WTC11 (cell line): Measurements from ENCODE around the gene ARMH4. TPM values are rescaled to one million over a fixed set of nuclear protein-coding genes. Genes with fewer than 3 reads are reported as not detected.
"Not testable (repeated sequence)": the region's sequence is repeated elsewhere in the genome, so short reads cannot be mapped to it uniquely, and the experiment has no call there.

ENCODE experiments used
- ATAC-seq: fragments of 200-7000 bp; cut with Tn5 transposase; 2 replicates; pipeline ENCODE4 v1.10.0; 2021; ENCODE audit warnings: mild to moderate bottlenecking, moderate library complexity
- CTCF ChIA-PET: fragments of 300-600 bp; sonication (Branson Sonifier 250); formaldehyde crosslinking; loops from one replicate; lab custom pipeline; 2021; ENCODE audit warnings: antibody characterized with exemption; lab: Charles Lee
- POLR2A ChIA-PET: fragments of 350-600 bp; sonication (Branson Sonifier 250); formaldehyde crosslinking; loops from one replicate; lab custom pipeline; 2021; ENCODE audit warnings: antibody characterized with exemption; lab: Charles Lee
- DNase-seq: peaks from one replicate; pipeline ENCODE4 v3.0.0; 2021; ENCODE audit warnings: low spot score
- H3K27ac Mint-ChIP-seq: 2 replicates; pipeline ENCODE4 v1.8.0; 2021; ENCODE audit warnings: mixed read lengths
- H3K27me3 Mint-ChIP-seq: 2 replicates; pipeline ENCODE4 v1.8.0; 2021; ENCODE audit warnings: low read depth, mild to moderate bottlenecking, moderate library complexity, mixed read lengths
- H3K36me3 Mint-ChIP-seq: 2 replicates; pipeline ENCODE4 v1.8.0; 2021; ENCODE audit warnings: mixed read lengths
- H3K4me1 Mint-ChIP-seq: 2 replicates; pipeline ENCODE4 v1.8.0; 2022; ENCODE audit warnings: mixed read lengths
- H3K4me3 Mint-ChIP-seq: 2 replicates; pipeline ENCODE4 v1.8.0; 2021; ENCODE audit warnings: mild to moderate bottlenecking, moderate library complexity, mixed read lengths
- H3K9me3 Mint-ChIP-seq: 2 replicates; pipeline ENCODE4 v1.8.0; 2021; ENCODE audit warnings: mixed read lengths
- ATF1 ChIP-seq: sonication (generic); formaldehyde crosslinking; IDR thresholded peaks from 2 replicates; pipeline ENCODE4 v1.8.1; 2023; ENCODE audit warnings: mild to moderate bottlenecking, moderate library complexity, missing genetic modification reagents
- ELF4 ChIP-seq: sonication (generic); formaldehyde crosslinking; IDR thresholded peaks from 2 replicates; pipeline ENCODE4 v1.8.1; 2022; ENCODE audit warnings: low read depth, mild to moderate bottlenecking, moderate library complexity, missing genetic modification reagents
- NFYB ChIP-seq: sonication (generic); formaldehyde crosslinking; conservative IDR thresholded peaks from 2 replicates; pipeline ENCODE4 v1.8.0; 2022; ENCODE audit warnings: low read depth, missing genetic modification reagents
- OVOL2 ChIP-seq: fragments of 250-450 bp; sonication (Bioruptor Pico); IDR thresholded peaks from 2 replicates; pipeline ENCODE4 v1.9.0; 2021; ENCODE audit warnings: mild to moderate bottlenecking, borderline replicate concordance
- RELA ChIP-seq: sonication (generic); formaldehyde crosslinking; IDR thresholded peaks from 2 replicates; pipeline ENCODE4 v1.8.1; 2022; ENCODE audit warnings: missing genetic modification reagents, mild to moderate bottlenecking, borderline replicate concordance
- ZNF416 ChIP-seq: fragments of 250-450 bp; sonication (Bioruptor Pico); IDR thresholded peaks from 2 replicates; pipeline ENCODE4 v1.9.0; 2021; ENCODE audit warnings: mild to moderate bottlenecking, inconsistent platforms
- ZNF423 ChIP-seq: fragments of 250-450 bp; sonication (Bioruptor Pico); IDR thresholded peaks from 2 replicates; pipeline ENCODE4 v2.1.2; 2022; ENCODE audit warnings: mild to moderate bottlenecking, moderate library complexity
- total RNA-seq: library from RNA; stranded (reverse); gene quantifications from 3 replicates; pipeline ENCODE4 v1.2.3, GENCODE V29; 2021
- TF ChIP-seq, protein P1 (sequence below): fragments of 250-450 bp; sonication (Bioruptor Pico); IDR thresholded peaks from 2 replicates; pipeline ENCODE4 v2.1.2; 2022; ENCODE audit warnings: mild to moderate bottlenecking, moderate library complexity
- TF ChIP-seq, protein P2 (sequence below): sonication (generic); formaldehyde crosslinking; conservative IDR thresholded peaks from 2 replicates; pipeline ENCODE4 v1.8.1; 2022; ENCODE audit warnings: mild to moderate bottlenecking, missing genetic modification reagents
- TF ChIP-seq, protein P3 (sequence below): fragments of 250-450 bp; sonication (Bioruptor Pico); IDR thresholded peaks from 2 replicates; pipeline ENCODE4 v1.9.0; 2021; ENCODE audit warnings: moderate library complexity, mild to moderate bottlenecking, inconsistent platforms, borderline replicate concordance
- TF ChIP-seq, protein P4 (sequence below): sonication (generic); formaldehyde crosslinking; conservative IDR thresholded peaks from 2 replicates; pipeline ENCODE4 v1.8.1; 2023; ENCODE audit warnings: mild to moderate bottlenecking, low read depth, missing genetic modification reagents, moderate library complexity
- TF ChIP-seq, protein P5 (sequence below): sonication (generic); formaldehyde crosslinking; IDR thresholded peaks from 2 replicates; pipeline ENCODE4 v1.8.0; 2023; ENCODE audit warnings: missing genetic modification reagents, mild to moderate bottlenecking, borderline replicate concordance
- TF ChIP-seq, protein P6 (sequence below): sonication (generic); formaldehyde crosslinking; IDR thresholded peaks from 2 replicates; pipeline ENCODE4 v1.8.1; 2023; ENCODE audit warnings: mild to moderate bottlenecking, missing genetic modification reagents, moderate library complexity
- TF ChIP-seq, protein P7 (sequence below): sonication (generic); formaldehyde crosslinking; IDR thresholded peaks from 2 replicates; pipeline ENCODE4 v1.8.0; 2022; ENCODE audit warnings: mild to moderate bottlenecking, missing genetic modification reagents
- TF ChIP-seq, protein P8 (sequence below): sonication (generic); formaldehyde crosslinking; IDR thresholded peaks from 2 replicates; pipeline ENCODE4 v1.8.0; 2022; ENCODE audit warnings: mild to moderate bottlenecking, missing genetic modification reagents
- TF ChIP-seq, protein P9 (sequence below): fragments of 250-450 bp; sonication (Bioruptor Pico); IDR thresholded peaks from 2 replicates; pipeline ENCODE4 v1.9.0; 2021; ENCODE audit warnings: mild to moderate bottlenecking

ARMH4 gene
- total RNA-seq, 1 experiment from 2014 or later = 12.2 TPM

DNA sequence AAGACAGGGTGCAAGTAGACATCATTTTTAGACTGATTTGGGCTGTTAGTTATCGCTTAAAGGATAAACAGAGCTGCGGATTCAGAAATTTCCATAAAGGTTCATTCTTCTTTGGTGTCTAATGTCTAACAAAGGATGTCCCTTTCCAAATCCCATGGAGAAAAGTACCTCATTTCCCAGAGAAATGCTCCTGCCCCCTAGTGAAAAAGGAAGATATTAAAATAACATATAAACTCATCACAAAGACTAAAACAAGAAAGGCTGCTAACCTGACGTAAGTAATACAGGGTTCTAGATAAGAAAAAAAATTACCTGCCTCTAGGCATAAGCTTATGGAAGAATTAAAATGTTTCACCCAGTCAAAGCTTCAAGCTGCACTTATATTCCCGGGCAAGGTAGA, 22.8 kb downstream of the ARMH4 start:
- H3K27ac Mint-ChIP-seq = no peak overlapping the region
- peaks cover 20% of the 10 kb centered on the region for H3K9me3 Mint-ChIP-seq
- no peak overlapping the region for H3K4me3 Mint-ChIP-seq
- no peak for DNase-seq
- POLR2A ChIA-PET = no interaction called here
- TF ChIP-seq, protein P1, sequence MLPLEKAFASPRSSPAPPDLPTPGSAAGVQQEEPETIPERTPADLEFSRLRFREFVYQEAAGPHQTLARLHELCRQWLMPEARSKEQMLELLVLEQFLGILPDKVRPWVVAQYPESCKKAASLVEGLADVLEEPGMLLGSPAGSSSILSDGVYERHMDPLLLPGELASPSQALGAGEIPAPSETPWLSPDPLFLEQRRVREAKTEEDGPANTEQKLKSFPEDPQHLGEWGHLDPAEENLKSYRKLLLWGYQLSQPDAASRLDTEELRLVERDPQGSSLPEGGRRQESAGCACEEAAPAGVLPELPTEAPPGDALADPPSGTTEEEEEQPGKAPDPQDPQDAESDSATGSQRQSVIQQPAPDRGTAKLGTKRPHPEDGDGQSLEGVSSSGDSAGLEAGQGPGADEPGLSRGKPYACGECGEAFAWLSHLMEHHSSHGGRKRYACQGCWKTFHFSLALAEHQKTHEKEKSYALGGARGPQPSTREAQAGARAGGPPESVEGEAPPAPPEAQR (CRISPR knock-in tag) = no peak
- TF ChIP-seq ZNF416 (no peak), RELA (CRISPR knock-in tag) (no peak), ATF1 (CRISPR knock-in tag) (no peak), ZNF423 (CRISPR knock-in tag) (no peak), NFYB (CRISPR knock-in tag) (no peak)
- TF ChIP-seq, protein P2, sequence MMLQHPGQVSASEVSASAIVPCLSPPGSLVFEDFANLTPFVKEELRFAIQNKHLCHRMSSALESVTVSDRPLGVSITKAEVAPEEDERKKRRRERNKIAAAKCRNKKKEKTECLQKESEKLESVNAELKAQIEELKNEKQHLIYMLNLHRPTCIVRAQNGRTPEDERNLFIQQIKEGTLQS = no peak
- TF ChIP-seq, protein P3, sequence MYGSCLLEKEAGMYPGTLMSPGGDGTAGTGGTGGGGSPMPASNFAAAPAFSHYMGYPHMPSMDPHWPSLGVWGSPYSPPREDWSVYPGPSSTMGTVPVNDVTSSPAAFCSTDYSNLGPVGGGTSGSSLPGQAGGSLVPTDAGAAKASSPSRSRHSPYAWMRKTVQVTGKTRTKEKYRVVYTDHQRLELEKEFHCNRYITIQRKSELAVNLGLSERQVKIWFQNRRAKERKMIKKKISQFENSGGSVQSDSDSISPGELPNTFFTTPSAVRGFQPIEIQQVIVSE (CRISPR knock-in tag) = no peak
- TF ChIP-seq, protein P4, sequence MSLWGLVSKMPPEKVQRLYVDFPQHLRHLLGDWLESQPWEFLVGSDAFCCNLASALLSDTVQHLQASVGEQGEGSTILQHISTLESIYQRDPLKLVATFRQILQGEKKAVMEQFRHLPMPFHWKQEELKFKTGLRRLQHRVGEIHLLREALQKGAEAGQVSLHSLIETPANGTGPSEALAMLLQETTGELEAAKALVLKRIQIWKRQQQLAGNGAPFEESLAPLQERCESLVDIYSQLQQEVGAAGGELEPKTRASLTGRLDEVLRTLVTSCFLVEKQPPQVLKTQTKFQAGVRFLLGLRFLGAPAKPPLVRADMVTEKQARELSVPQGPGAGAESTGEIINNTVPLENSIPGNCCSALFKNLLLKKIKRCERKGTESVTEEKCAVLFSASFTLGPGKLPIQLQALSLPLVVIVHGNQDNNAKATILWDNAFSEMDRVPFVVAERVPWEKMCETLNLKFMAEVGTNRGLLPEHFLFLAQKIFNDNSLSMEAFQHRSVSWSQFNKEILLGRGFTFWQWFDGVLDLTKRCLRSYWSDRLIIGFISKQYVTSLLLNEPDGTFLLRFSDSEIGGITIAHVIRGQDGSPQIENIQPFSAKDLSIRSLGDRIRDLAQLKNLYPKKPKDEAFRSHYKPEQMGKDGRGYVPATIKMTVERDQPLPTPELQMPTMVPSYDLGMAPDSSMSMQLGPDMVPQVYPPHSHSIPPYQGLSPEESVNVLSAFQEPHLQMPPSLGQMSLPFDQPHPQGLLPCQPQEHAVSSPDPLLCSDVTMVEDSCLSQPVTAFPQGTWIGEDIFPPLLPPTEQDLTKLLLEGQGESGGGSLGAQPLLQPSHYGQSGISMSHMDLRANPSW (CRISPR knock-in tag) = no peak
- TF ChIP-seq, protein P5, sequence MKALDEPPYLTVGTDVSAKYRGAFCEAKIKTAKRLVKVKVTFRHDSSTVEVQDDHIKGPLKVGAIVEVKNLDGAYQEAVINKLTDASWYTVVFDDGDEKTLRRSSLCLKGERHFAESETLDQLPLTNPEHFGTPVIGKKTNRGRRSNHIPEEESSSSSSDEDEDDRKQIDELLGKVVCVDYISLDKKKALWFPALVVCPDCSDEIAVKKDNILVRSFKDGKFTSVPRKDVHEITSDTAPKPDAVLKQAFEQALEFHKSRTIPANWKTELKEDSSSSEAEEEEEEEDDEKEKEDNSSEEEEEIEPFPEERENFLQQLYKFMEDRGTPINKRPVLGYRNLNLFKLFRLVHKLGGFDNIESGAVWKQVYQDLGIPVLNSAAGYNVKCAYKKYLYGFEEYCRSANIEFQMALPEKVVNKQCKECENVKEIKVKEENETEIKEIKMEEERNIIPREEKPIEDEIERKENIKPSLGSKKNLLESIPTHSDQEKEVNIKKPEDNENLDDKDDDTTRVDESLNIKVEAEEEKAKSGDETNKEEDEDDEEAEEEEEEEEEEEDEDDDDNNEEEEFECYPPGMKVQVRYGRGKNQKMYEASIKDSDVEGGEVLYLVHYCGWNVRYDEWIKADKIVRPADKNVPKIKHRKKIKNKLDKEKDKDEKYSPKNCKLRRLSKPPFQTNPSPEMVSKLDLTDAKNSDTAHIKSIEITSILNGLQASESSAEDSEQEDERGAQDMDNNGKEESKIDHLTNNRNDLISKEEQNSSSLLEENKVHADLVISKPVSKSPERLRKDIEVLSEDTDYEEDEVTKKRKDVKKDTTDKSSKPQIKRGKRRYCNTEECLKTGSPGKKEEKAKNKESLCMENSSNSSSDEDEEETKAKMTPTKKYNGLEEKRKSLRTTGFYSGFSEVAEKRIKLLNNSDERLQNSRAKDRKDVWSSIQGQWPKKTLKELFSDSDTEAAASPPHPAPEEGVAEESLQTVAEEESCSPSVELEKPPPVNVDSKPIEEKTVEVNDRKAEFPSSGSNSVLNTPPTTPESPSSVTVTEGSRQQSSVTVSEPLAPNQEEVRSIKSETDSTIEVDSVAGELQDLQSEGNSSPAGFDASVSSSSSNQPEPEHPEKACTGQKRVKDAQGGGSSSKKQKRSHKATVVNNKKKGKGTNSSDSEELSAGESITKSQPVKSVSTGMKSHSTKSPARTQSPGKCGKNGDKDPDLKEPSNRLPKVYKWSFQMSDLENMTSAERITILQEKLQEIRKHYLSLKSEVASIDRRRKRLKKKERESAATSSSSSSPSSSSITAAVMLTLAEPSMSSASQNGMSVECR (CRISPR knock-in tag) = no peak
- TF ChIP-seq, protein P6, sequence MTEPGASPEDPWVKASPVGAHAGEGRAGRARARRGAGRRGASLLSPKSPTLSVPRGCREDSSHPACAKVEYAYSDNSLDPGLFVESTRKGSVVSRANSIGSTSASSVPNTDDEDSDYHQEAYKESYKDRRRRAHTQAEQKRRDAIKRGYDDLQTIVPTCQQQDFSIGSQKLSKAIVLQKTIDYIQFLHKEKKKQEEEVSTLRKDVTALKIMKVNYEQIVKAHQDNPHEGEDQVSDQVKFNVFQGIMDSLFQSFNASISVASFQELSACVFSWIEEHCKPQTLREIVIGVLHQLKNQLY (CRISPR knock-in tag) = no peak
- TF ChIP-seq, protein P7, sequence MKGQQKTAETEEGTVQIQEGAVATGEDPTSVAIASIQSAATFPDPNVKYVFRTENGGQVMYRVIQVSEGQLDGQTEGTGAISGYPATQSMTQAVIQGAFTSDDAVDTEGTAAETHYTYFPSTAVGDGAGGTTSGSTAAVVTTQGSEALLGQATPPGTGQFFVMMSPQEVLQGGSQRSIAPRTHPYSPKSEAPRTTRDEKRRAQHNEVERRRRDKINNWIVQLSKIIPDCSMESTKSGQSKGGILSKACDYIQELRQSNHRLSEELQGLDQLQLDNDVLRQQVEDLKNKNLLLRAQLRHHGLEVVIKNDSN = no peak
- H3K36me3 Mint-ChIP-seq = peaks cover 18% of the 10 kb centered on the region
- H3K4me1 Mint-ChIP-seq = peaks cover 5% of the 10 kb centered on the region; the same call in 1 of the 2 replicates
- CTCF ChIA-PET = interaction anchor here (2.2 kb wide), 1 partner anchor 23 kb away, joined by 5 read pairs; the partner anchor contains the start of gene ARMH4
- no peaks in the 10 kb centered on the region for H3K27me3 Mint-ChIP-seq
- no peak for ATAC-seq

DNA sequence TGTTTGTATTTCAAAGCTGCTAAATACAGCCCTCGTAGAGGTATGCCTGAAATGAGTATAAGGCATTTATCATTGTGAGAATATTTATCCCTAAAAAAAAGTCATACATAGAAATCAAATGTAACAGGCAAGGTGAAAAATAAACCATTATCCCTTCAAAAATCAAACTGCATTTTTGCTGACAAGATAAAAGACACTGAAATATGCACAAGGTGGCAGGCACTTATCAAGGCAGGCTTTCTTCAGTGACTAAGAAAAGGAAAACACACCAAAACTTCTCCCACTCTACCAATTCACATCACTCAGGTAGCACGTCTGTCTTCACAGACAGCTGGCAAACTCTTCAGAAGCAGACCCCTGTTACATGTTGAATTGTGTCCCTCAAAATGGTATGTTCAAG, 23.6 kb downstream of the ARMH4 start:
- Mint-ChIP-seq H3K4me1 (peaks cover 5% of the 10 kb centered on the region; the same call in 1 of the 2 replicates), H3K27ac (no peak overlapping the region), H3K4me3 (no peak overlapping the region), H3K27me3 (no peaks in the 10 kb centered on the region), H3K36me3 (peaks cover 19% of the 10 kb centered on the region), H3K9me3 (peaks cover 20% of the 10 kb centered on the region)
- ChIA-PET POLR2A (no interaction called here), CTCF (no interaction called here)
- DNase-seq = no peak
- no peak for ATAC-seq
- TF ChIP-seq OVOL2 (no peak), ELF4 (CRISPR knock-in tag) (no peak), ZNF416 (no peak)
- TF ChIP-seq, protein P8, sequence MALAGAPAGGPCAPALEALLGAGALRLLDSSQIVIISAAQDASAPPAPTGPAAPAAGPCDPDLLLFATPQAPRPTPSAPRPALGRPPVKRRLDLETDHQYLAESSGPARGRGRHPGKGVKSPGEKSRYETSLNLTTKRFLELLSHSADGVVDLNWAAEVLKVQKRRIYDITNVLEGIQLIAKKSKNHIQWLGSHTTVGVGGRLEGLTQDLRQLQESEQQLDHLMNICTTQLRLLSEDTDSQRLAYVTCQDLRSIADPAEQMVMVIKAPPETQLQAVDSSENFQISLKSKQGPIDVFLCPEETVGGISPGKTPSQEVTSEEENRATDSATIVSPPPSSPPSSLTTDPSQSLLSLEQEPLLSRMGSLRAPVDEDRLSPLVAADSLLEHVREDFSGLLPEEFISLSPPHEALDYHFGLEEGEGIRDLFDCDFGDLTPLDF (CRISPR knock-in tag) = no peak
- TF ChIP-seq, protein P3 (CRISPR knock-in tag) = no peak
- TF ChIP-seq, protein P9, sequence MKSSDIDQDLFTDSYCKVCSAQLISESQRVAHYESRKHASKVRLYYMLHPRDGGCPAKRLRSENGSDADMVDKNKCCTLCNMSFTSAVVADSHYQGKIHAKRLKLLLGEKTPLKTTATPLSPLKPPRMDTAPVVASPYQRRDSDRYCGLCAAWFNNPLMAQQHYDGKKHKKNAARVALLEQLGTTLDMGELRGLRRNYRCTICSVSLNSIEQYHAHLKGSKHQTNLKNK (CRISPR knock-in tag) = no peak
- TF ChIP-seq, protein P6 (CRISPR knock-in tag) = no peak

DNA sequence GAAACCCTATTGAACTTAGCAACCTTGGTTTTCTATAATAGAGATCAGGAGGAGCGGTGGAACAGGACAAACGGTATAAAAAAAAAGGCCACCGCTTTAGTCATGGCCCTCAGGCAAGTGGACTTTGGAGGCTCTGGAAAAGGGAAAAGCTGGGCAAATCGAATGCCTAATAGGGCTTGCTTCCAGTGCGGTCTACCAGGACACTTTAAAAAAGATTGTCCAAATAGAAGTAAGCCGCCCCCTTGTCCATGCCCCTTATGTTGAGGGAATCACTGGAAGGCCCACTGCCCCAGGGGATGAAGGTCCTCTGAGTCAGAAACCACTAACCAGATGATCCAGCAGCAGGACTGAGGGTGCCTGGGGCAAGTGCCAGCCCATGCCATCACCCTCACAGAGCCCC, 29.5 kb downstream of the ARMH4 start:
- DNase-seq, H3K27ac Mint-ChIP-seq, H3K27me3 Mint-ChIP-seq, H3K4me1 Mint-ChIP-seq, H3K4me3 Mint-ChIP-seq, POLR2A ChIA-PET, CTCF ChIA-PET, ATAC-seq: not testable (repeated sequence)
- Mint-ChIP-seq H3K36me3 (peaks cover 19% of the 10 kb centered on the region), H3K9me3 (peaks cover 20% of the 10 kb centered on the region)
